GM19193 (cell line): ENCODE measurements around the gene ST7L.

ENCODE experiments used
- POLR2A ChIP-seq: IDR thresholded peaks from 4 replicates; pipeline ENCODE4 v1.6.1; 2011; ENCODE audit not compliant: insufficient read depth, insufficient read length; ENCODE audit errors: extremely low read depth

Gene ST7L

GRCh38 chr1:112575154-112575804, 43.7 kb downstream of the ST7L start:
- no peak for TF ChIP-seq POLR2A

- TF ChIP-seq POLR2A: no peak
These were observed 53.1 kb downstream of the ST7L start for GRCh38 chr1:112565800-112566199.

- TF ChIP-seq POLR2A: no peak
These were observed 54.9 kb downstream of the ST7L start for GRCh38 chr1:112564081-112564480.

GRCh38 chr1:112563341-112563740, 55.6 kb downstream of the ST7L start:
- TF ChIP-seq POLR2A: no peak

- no peak for TF ChIP-seq POLR2A
These were observed 60.3 kb downstream of the ST7L start for GRCh38 chr1:112558634-112559033.

DNA sequence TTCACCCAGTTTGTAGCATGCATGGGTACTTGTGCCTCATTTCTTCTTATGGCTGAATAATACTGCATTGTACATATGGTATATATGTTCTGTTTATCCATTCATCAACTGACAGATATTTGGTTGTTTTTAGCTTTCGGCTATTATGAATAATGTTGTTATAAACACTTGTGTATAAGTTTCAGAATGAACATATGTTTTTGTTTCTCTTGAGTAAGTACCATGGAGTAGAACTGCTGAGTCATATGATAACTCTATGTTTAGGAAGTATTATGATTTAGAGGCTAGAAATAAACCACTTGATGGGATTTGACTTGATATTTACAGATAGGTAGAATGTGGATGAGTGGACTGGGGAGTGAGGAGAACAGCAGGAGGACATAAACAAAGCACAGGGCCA, 61.6 kb downstream of the ST7L start:
- no peak for TF ChIP-seq POLR2A

DNA sequence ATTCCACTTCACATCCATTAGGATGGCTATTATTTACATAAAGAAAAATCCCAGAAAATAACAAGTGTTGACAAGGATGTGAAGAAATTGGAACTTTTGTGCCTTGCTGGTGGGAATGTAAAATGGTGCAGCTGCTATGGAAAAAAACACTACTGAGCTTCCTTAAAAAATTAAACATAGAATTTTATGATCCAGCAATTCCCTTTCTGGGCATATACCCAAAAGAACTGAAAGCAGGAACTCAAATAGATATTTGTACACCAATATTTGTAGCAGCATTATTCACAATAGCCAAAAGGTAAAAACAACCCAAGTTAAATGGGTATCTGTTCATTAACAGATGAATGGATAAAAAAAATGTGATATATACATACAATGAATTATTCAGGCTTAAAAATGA, 64.5 kb downstream of the ST7L start:
- TF ChIP-seq POLR2A: no peak

GRCh38 chr1:112549590-112549989, 69.4 kb downstream of the ST7L start:
- no peak for TF ChIP-seq POLR2A

DNA sequence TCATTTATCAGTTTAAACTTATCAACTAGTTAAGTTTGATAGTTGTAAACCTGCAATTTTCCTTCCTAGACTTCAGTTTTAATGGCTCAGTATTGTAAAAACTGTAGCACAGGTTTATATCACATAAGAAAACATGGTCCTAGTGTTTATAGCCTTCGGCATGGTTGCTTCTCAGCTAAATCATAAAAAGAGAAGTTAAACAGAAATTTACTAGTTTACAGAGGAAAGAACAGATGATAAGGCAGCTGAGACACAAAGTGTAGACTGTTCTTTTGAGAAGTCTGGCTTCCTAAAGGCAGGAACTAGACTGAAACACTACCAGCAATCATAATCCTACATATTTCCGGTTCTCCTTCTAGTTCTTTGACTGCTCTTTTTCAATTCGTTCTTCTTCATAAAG, 70.4 kb downstream of the ST7L start:
- no peak for TF ChIP-seq POLR2A

DNA sequence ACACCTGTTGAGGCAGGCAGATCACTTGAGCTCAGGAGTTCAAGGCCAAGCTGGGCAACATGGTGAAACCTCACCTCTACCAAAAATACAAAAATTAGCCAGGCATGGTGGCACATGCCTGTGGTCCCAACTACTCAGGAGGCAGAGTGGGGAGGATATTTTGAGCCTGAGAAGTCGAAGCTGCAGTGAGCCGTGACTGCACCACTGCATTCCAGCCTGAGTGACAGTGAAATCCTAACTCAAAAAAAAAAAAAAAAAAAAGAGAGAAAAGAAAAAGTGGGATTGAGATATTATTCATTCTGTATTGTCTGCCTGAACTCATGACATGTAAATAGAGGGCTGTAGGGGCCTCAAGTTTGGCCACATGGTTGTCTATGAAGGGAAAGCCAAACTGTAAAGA, 72.9 kb downstream of the ST7L start:
- no peak for TF ChIP-seq POLR2A

DNA sequence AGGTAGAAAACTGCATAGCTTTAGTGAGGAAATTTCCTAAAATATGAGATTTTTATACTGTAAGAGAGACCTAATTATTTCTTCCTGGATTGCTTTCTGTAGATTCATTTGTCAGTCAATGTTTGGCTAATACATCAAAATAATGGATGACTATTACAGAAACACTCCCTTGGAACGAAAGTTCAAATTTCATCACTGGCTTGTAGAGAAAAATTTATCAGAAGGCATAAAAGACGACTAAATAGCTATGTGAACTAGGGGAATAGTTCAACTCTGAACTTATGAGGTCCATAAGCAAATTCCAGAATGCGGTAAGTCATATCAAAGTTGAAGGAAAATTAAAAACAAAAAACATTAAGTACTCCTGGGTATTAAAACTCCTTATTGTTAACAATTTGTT, 74.2 kb downstream of the ST7L start:
- no peak for TF ChIP-seq POLR2A

DNA sequence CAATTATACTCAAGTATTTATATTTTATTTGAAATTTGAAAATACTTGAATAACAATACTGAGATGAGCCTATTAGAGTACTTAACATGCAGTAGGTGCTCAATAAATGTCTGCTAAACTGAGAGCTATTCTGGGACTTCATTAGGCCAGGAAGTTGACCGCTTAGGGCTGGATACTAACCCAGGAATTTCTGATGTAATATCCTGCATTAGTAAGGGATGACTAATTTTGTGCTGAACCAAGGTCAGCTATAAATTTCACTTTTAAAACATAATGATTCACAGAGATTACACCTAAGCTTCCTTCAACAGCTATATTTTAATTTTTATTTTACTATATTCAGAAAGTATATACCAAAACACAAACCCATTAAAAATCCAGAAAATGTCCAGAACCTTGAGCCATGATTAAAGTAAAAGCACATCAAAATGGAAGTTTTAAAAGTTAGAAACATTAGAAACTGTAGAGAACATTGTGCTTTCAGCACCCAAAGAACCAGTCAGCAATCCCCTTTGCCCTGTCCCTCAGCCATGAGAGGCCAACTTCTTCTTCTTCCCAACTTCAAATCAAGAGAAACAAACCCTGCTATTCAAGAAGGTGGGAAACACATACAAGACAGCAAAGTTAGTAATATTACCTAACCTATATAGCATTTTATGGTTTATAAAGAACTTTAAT, 74.8 kb downstream of the ST7L start:
- no peak for TF ChIP-seq POLR2A

- no peak for TF ChIP-seq POLR2A
These were observed 76.6 kb downstream of the ST7L start for GRCh38 chr1:112542206-112542973.

DNA sequence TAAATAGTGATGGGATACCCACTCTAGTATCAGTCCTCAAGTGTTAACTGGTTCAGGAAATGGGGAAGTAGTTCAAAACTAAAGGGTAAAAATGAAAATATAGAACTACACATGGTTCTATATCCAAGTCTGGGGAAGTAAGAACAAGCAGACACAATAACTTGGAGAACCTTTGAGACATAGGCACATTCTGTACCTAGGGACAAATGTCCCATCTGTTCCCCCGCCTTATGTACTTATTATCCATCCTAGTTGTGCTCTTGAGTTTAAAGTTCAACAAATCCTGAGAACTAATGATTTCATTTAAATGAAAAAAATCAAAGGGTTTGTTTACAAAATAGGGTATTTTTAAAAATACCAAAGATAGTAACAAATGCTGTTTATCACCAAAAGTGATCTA, 77.6 kb downstream of the ST7L start:
- no peak for TF ChIP-seq POLR2A

DNA sequence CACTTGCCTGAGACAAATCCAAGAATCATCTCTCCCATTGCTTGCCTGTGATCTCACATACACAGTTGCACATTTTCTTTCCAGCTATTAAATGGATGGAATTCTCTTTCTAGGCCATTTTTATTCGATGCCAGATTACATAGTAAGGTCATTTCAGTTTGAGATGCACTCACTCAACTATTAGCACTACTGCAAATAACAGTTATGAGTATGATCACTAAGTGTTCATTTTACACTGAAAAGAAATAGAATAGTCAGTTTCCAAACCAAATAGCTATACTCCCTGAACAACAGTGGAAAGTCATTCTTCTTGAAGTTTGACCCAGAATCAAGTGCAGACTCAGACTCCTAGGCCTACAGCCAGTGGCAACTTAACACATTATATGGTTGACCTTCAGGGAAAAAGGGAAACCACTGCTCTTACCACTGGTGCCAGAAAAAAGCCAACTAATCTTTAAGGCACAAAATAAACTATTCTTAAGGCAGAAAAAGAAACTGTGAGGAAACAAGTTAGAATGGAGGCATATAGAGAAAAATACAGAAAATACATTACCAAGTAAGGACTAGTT, 78.6 kb downstream of the ST7L start:
- no peak for TF ChIP-seq POLR2A
